ENCODE results near the gene MACROD2. TPM values are rescaled to one million over a fixed set of nuclear protein-coding genes. Genes with fewer than 3 reads are reported as not detected.

Gene MACROD2
- total RNA-seq, 4 donors from 2014 or later: 4.0 to 14.1 (median 10.4) TPM

DNA sequence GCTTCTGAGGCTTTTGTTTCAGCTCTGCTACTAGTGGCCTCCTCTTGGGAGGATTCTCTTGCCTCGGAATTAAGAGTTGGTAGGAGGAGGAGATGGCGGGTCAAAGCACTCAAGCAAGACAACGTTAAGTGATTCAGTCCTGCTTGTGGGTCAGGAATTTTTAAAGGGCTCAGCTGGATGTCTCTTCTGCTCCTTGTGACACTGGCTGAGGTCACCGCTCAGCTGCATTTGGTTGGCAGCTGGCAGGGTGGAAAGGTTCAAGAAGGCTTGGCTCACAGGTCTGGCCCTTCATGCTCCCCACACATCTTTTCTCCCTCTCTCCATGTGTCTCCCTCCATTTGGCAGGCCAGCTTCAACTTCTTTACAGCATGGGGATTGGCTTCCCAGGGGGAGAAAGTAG lies 1936.6 kb downstream of the MACROD2 start:
- Histone ChIP-seq H3K4me1 (peaks cover 0 to 14% (median 5%) of the 10 kb centered on the region in 4 donors), H3K4me3 (no peak overlapping the region), H3K27ac (peak overlapping the region in 1 of 4 donors; percentile 44), H3K27me3 (no peaks in the 10 kb centered on the region), H3K36me3 (no peaks in the 10 kb centered on the region), H3K9me3 (peaks cover 0 to 9% (median 0%) of the 10 kb centered on the region in 4 donors)
- TF ChIP-seq POLR2A (IDR thresholded peaks at IDR 0.05) (no peak), EP300 (IDR thresholded peaks at IDR 0.05) (no peak)
- TF ChIP-seq, protein P1, sequence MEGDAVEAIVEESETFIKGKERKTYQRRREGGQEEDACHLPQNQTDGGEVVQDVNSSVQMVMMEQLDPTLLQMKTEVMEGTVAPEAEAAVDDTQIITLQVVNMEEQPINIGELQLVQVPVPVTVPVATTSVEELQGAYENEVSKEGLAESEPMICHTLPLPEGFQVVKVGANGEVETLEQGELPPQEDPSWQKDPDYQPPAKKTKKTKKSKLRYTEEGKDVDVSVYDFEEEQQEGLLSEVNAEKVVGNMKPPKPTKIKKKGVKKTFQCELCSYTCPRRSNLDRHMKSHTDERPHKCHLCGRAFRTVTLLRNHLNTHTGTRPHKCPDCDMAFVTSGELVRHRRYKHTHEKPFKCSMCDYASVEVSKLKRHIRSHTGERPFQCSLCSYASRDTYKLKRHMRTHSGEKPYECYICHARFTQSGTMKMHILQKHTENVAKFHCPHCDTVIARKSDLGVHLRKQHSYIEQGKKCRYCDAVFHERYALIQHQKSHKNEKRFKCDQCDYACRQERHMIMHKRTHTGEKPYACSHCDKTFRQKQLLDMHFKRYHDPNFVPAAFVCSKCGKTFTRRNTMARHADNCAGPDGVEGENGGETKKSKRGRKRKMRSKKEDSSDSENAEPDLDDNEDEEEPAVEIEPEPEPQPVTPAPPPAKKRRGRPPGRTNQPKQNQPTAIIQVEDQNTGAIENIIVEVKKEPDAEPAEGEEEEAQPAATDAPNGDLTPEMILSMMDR (IDR thresholded peaks at IDR 0.05): no peak
- 86 to 95% methylated on average over 4 of the region's 4 CpGs for WGBS, 2 donors
- DNase-seq (ENCODE audit: low spot score in 2 of 2): no peak

DNA sequence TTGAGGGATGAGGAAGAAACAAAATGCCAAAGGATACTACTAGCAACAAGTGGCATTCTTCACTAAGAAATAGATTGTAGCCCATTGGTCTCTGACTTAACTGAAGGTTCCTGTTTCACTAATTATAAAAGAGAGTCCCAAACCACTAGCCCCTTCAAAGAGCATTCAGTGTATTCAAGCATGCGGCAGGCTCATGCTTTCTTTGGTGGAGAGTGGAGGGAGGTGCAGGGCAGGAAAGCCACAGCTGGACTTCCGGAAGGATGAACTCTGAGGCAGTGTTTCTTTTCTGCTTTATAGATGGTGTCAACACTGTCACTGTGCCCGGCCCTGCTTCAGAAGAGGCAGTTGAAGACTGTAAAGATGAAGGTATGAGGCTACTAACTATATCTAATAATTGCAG lies 1941.9 kb downstream of the MACROD2 start:
- Histone ChIP-seq H3K27me3 (no peaks in the 10 kb centered on the region), H3K27ac (no peak overlapping the region), H3K9me3 (peaks cover 0 to 14% (median 3%) of the 10 kb centered on the region in 4 donors), H3K4me3 (no peak overlapping the region), H3K4me1 (no peaks in the 10 kb centered on the region), H3K36me3 (no peaks in the 10 kb centered on the region)
- TF ChIP-seq, protein P1 (IDR thresholded peaks at IDR 0.05): no peak
- TF ChIP-seq EP300 (IDR thresholded peaks at IDR 0.05) (no peak), POLR2A (IDR thresholded peaks at IDR 0.05) (no peak)
- WGBS, 2 donors: 65 to 71% methylated on average over 3 of the region's 3 CpGs
- DNase-seq (ENCODE audit: low spot score in 2 of 2): no peak

DNA sequence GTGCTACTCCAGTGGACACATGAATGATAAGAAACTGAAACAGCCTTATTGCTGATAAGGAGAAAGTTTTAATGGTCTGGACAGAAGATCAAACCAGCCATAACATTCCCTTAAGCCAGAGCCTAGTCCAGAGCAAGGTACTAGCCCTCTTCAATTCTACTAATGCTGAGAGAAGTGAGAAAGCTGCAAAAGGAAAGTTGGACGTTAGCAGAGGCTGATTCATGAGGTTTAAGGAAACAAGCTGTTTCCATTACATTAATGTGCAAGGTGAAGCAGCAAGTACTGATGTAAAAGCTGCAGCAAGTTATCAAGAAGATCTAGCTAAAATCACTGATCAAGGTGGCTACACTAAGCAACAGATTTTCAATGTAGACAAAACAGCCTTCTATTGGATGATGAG lies 1943.5 kb downstream of the MACROD2 start:
- H3K4me1 ChIP-seq: no peaks in the 10 kb centered on the region
- no peak for DNase-seq (ENCODE audit: low spot score in 2 of 2)
- no peaks in the 10 kb centered on the region for H3K27me3 ChIP-seq
- H3K36me3 ChIP-seq: no peaks in the 10 kb centered on the region
- TF ChIP-seq EP300 (IDR thresholded peaks at IDR 0.05): no peak
- TF ChIP-seq POLR2A (IDR thresholded peaks at IDR 0.05): no peak
- TF ChIP-seq, protein P1 (IDR thresholded peaks at IDR 0.05): no peak
- no peak overlapping the region for H3K4me3 ChIP-seq
- no peak overlapping the region for H3K27ac ChIP-seq
- 77 to 86% methylated on average over 1 of the region's 1 CpG for WGBS, 2 donors
- peaks cover 0 to 14% (median 3%) of the 10 kb centered on the region in 4 donors for H3K9me3 ChIP-seq

DNA sequence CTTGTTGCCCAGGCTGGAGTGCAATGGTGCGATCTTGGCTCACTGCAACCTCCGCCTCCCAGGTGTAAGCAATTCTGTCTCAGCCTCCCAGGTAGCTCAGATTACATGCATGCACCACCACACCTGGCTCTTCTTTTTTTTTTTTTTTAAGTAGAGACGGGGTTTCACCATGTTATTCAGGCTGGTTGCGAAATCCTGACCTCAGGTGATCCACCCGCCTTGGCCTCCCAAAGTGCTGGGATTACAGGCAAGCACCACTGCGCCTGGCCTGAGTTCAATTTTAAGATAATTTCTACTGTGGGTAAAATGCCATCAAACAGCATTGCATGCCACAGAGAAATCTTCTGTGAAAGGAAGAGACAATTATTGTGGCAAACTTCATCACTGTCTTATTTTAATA lies 1944.8 kb downstream of the MACROD2 start:
- no peaks in the 10 kb centered on the region for H3K27me3 ChIP-seq
- TF ChIP-seq EP300 (IDR thresholded peaks at IDR 0.05) (no peak), POLR2A (IDR thresholded peaks at IDR 0.05) (no peak)
- TF ChIP-seq, protein P1 (IDR thresholded peaks at IDR 0.05): no peak
- no peaks in the 10 kb centered on the region for H3K4me1 ChIP-seq
- H3K4me3 ChIP-seq: no peak overlapping the region
- no peak overlapping the region for H3K27ac ChIP-seq
- DNase-seq (ENCODE audit: low spot score in 2 of 2): no peak
- 92 to 99% methylated on average over 6 of the region's 6 CpGs for WGBS, 2 donors
- no peaks in the 10 kb centered on the region for H3K36me3 ChIP-seq
- peaks cover 0 to 14% (median 3%) of the 10 kb centered on the region in 4 donors for H3K9me3 ChIP-seq

DNA sequence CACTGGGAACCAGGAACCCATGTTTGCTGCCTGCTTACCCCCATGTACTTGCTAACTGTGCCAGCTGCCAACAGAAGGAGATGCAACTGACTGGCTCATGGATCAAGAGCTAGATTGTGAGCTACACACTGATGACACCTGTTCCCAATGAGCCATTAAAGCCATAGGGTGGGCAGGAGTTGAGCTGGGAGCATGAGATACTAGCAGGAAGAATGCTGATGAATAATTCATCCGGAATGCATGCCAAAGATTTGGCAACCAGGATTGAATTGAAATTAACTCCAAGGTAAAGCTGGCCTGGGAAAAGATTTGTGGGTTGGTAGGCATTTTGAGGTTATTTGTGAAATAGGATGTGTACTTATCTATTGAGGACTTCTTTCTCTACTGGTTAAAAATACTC lies 1946.8 kb downstream of the MACROD2 start:
- no peaks in the 10 kb centered on the region for H3K4me1 ChIP-seq
- TF ChIP-seq EP300 (IDR thresholded peaks at IDR 0.05): no peak
- TF ChIP-seq, protein P1 (IDR thresholded peaks at IDR 0.05): no peak
- no peak for TF ChIP-seq POLR2A (IDR thresholded peaks at IDR 0.05)
- 42% methylated on average over 1 of the region's 1 CpG for WGBS, 2 donors
- no peak overlapping the region for H3K27ac ChIP-seq
- no peaks in the 10 kb centered on the region for H3K36me3 ChIP-seq
- H3K27me3 ChIP-seq: no peaks in the 10 kb centered on the region
- peaks cover 0 to 14% (median 3%) of the 10 kb centered on the region in 4 donors for H3K9me3 ChIP-seq
- no peak for DNase-seq (ENCODE audit: low spot score in 2 of 2)
- no peak overlapping the region for H3K4me3 ChIP-seq

All from tibial nerve (tissue), 4 donors.